GM18519 (cell line): ENCODE data around the gene SGMS2.

Source experiments
- ATAC-seq: cut with Tn5 transposase; IDR thresholded peaks from one replicate; pipeline ENCODE4 v1.9.1; 2021; ENCODE audit warnings: mild to moderate bottlenecking, moderate library complexity; ENCODE audit not compliant: unreplicated experiment, low FRiP score

SGMS2 gene

DNA sequence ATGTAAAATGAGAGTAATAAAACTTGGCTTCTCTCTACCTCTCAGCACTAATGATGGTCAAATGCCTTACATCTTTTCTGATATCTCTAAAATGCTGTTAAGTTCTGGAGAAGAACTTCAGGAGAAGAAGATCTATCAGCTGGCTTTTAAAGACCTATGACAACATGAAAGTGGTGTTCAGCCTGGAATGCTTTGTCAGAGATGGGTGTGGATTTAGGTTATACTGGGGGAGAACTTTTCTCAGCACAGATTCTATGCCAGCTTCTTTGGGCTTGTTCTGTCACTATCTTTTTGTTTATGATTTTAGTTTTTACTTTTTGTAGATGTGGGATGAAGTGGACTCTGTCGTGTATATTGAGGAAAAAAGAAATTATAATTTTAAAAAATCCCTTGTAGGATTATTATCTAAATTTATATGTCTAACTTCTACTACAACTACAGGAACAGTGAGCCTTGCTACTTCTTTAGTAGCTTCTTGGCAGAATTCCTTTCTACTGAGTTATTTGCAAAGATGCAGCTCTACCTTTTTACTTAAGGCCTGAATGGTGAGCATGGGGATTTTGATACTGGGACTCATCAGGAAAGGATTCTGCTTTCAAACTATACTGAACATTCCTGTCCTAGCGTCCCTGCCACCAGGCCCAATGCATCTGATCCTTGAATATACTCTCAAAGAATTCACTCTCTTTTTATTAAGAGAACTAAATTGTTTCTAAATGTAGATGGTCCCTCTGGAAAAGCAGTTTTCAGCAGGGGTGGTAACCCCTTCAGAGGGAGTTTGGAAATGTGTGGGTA, 126.2 kb downstream of the SGMS2 start:
- no peak for ATAC-seq

DNA sequence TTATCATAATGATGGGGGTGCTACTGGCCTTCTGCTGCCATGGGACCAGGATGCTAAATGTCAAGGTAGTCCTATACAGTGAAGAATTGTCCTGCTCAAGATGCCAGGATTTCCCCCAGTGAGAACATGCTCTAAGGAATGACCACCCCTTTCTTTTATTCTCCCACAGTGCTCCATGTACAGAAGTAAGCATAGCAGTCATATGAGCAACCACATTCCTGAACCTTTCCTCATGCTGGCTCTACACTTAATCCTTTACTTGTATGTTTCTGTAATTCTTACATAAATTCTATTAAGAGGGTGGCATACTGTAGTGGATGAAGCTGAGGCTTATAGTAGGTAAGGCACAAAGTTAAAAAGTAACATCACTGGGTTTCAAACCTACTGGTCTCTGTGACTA, 126.8 kb downstream of the SGMS2 start:
- ATAC-seq = no peak

DNA sequence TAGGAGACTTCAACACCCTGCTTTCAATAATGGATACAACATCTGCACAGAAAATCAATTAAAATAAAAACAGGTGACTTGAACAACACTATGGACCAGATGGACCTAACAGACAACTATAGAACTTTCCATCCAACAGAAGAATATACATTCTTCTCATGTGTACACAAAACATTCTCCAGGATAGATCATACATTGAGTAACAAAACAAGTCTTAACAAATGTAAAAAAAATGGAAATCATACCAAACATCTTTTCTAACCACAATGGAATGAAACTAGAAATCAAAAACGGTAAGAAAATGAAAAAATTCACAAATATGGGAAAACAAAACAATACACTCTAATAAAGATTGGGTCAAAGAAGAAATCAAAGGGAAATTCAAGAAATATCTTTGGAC, 131.3 kb downstream of the SGMS2 start:
- no peak for ATAC-seq
